ENCODE data around the gene PITPNM3.

PITPNM3 gene

DNA sequence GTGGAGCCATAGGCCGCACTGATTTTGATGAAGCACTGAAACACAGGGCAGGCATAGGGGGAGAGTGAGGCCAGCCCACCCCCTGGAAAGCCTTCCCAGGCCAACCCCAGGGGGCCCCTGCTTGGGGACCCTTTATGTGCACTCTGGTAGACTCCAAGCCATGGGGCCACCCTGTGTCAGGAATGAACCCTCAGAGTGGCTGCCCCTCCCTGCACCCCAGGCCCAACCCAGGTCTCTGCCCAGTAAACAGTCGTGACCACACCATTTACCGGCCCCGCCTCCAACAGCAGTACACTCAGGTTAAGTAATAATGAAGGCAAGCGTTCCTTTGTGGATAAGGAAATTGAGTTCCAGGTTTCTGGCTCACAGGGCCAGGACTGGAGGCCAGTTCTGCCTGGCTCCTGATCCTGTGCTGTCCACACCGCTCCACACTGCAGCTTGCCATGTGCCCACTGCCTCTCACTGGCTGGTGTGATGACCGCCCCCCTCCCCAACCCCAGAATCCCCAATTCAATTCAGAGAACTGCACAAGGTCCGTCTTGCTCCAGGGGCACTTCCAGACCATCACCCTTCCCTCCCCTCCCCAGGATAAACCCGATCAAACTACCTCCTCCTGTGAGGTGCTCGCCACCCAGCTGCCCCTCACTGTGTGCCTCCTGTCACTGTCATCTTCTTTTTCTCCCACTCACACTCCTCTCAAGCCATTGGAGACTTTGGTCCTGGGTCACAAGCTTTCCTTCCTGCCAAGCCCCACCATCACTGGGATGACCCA, 98.5 kb downstream of the PITPNM3 start:
- Histone ChIP-seq H3K4me1 (ENCODE audit: control insufficient read depth in 1 of 2, insufficient read depth in 1 of 2, low read depth in 1 of 2, low read length in 1 of 2) (no peaks in the 10 kb centered on the region), H3K4me3 (ENCODE audit: low read depth in 1 of 2, low read length in 1 of 2) (no peak overlapping the region), H3K27ac (no peak overlapping the region), H3K9me3 (no peaks in the 10 kb centered on the region), H3K36me3 (no peaks in the 10 kb centered on the region), H3K27me3 (peaks cover 58% of the 10 kb centered on the region)
- TF ChIP-seq, protein P1, sequence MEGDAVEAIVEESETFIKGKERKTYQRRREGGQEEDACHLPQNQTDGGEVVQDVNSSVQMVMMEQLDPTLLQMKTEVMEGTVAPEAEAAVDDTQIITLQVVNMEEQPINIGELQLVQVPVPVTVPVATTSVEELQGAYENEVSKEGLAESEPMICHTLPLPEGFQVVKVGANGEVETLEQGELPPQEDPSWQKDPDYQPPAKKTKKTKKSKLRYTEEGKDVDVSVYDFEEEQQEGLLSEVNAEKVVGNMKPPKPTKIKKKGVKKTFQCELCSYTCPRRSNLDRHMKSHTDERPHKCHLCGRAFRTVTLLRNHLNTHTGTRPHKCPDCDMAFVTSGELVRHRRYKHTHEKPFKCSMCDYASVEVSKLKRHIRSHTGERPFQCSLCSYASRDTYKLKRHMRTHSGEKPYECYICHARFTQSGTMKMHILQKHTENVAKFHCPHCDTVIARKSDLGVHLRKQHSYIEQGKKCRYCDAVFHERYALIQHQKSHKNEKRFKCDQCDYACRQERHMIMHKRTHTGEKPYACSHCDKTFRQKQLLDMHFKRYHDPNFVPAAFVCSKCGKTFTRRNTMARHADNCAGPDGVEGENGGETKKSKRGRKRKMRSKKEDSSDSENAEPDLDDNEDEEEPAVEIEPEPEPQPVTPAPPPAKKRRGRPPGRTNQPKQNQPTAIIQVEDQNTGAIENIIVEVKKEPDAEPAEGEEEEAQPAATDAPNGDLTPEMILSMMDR (IDR thresholded peaks at IDR 0.05), result no peak

DNA sequence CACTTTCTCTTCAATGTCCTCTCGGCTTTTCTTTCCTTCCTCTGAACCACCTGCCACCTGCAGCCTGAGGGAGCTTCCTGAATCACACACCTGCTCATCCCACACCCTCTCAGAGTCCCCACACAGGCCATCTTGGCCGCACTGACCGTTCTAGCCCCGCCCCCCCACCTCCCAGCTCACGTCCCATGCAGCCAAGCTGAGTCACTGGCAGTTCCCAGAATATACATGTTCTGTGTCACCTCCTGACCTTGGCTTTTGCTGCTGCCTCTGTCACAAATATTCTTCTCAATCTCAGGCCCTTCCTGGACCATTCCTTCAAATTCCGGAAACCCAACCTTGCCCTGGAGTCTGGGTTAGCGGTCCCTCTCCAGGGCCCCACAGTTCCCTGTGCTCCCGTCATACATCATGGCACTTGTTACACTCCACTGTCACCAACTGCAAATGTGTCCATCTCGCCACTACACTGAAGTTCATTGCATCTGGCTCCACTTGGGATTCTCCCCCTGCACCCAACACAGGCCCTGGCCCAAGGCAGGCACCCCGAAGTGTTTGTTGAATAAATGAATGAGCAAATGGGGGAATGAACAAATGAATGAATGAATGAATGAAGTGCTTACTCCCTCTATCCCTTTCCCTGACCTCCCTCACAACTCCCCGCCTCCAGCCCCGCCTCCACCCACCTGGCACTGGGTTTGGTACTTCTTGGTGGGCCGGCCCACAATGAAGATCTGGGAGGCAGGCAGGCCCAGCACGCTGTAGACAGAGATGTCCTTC, 99.3 kb downstream of the PITPNM3 start:
- no peaks in the 10 kb centered on the region for H3K9me3 ChIP-seq
- no peak overlapping the region for H3K27ac ChIP-seq
- no peak overlapping the region for H3K4me3 ChIP-seq (ENCODE audit: low read depth in 1 of 2, low read length in 1 of 2)
- H3K27me3 ChIP-seq, result peaks cover 62% of the 10 kb centered on the region
- H3K36me3 ChIP-seq, result no peaks in the 10 kb centered on the region
- TF ChIP-seq, protein P1 (IDR thresholded peaks at IDR 0.05), result no peak
- H3K4me1 ChIP-seq (ENCODE audit: control insufficient read depth in 1 of 2, insufficient read depth in 1 of 2, low read depth in 1 of 2, low read length in 1 of 2), result no peaks in the 10 kb centered on the region

DNA sequence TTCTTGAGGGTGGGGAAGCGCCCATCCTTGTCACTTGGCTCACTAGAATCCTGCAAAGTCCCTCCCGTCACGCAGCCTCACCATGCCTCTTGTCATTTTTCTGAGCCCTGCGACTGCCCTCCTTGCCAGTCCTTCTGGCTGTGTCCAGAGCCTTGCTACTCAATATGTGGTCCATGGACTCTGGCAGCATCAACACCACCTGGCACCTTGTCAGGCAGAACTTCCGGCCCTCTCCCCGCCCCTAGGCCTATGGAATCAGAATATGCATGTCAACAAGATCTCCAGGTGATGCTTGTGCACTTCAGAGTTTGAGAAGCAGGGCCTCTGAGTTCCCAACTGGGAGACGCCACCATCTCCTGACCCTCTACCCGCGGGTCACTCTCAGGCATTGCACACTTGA, 100.0 kb downstream of the PITPNM3 start:
- H3K4me1 ChIP-seq (ENCODE audit: control insufficient read depth in 1 of 2, insufficient read depth in 1 of 2, low read depth in 1 of 2, low read length in 1 of 2), result no peaks in the 10 kb centered on the region
- H3K27ac ChIP-seq, result no peak overlapping the region
- no peak overlapping the region for H3K4me3 ChIP-seq (ENCODE audit: low read depth in 1 of 2, low read length in 1 of 2)
- TF ChIP-seq, protein P1 (IDR thresholded peaks at IDR 0.05), result no peak
- H3K36me3 ChIP-seq, result no peaks in the 10 kb centered on the region
- H3K27me3 ChIP-seq, result peaks cover 70% of the 10 kb centered on the region
- H3K9me3 ChIP-seq, result no peaks in the 10 kb centered on the region

DNA sequence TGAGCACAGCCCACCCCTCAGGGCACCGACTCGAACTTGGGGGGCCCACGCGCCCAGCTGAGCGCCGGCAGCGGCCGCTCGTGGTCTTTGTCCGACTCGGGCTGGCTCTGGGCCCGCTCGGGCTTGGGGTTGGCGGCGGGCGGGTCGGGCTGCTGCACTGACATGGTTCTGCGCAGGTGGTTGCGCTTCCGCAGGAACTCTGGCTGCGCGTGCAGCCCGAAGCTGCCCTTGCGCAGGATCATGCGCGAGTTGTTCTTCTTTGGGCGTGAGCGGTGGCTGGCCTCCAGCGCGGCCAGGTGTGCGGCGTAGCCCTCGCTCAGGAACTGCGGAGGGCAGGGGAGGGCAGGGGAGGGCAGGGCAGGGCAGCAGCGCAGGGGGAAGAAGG, 101.0 kb downstream of the PITPNM3 start:
- Histone ChIP-seq H3K36me3 (no peaks in the 10 kb centered on the region), H3K4me3 (ENCODE audit: low read depth in 1 of 2, low read length in 1 of 2) (no peak overlapping the region), H3K4me1 (ENCODE audit: control insufficient read depth in 1 of 2, insufficient read depth in 1 of 2, low read depth in 1 of 2, low read length in 1 of 2) (no peaks in the 10 kb centered on the region), H3K27me3 (peaks cover 80% of the 10 kb centered on the region), H3K27ac (no peak overlapping the region), H3K9me3 (no peaks in the 10 kb centered on the region)
- TF ChIP-seq, protein P1 (IDR thresholded peaks at IDR 0.05), result no peak

DNA sequence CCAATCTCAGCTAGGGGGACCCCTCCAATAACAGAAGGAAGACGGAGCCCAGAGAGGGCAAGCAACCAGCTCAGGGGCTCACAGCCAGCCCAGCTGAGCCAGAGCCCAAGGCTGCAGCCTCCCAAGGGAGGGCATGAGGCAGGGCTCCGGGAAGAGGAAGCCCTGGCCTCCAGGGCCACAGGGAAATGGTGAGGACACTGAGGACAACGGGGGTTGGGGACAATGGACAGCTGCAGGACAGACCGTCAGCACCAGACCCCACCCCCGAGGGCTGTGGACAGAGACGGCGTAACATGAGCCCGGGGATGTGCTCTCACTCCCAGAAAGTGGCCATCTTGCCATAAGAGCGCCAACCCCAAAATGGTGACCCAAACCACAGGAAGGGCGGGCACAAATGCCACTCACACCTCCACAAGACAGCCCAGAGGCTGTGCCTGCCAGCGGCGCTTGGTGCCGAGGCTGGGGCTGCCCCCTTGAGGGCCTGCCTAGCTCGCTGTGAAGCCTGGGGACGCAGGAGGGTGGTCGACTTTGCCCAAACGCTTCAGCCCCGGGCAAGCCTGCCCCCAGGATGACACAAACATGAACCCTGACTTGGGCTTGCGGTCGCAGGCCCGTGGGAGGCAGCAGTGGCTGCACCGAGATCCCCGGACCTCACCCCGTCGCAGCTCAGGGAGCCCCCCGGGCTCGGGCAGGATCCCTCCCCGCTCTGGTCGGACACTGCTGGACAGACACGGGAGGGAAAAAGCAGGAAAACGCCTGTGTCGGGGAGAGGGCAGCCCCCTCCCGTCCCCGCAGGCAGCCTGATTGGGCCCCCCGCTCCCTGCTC, 101.6 kb downstream of the PITPNM3 start:
- TF ChIP-seq, protein P1 (IDR thresholded peaks at IDR 0.05), result no peak
- H3K4me3 ChIP-seq (ENCODE audit: low read depth in 1 of 2, low read length in 1 of 2), result no peak overlapping the region
- H3K27me3 ChIP-seq, result peaks cover 81% of the 10 kb centered on the region
- H3K36me3 ChIP-seq, result no peaks in the 10 kb centered on the region
- no peaks in the 10 kb centered on the region for H3K9me3 ChIP-seq
- no peaks in the 10 kb centered on the region for H3K4me1 ChIP-seq (ENCODE audit: control insufficient read depth in 1 of 2, insufficient read depth in 1 of 2, low read depth in 1 of 2, low read length in 1 of 2)
- no peak overlapping the region for H3K27ac ChIP-seq
